Measurements from ENCODE around the gene AP2M1. TPM values are rescaled to one million over a fixed set of nuclear protein-coding genes. Genes with fewer than 3 reads are reported as not detected.
A peak's percentile ranks its signal among the peaks of the same experiment; 100 is the strongest.

The AP2M1 gene
- total and polyA plus RNA-seq, 2 of the 8 experiments (the other 6 are each of a cell fraction or from before 2014, with no cell fraction given): 403 to 454 TPM

- CTCF ChIA-PET (ENCODE audit: partially characterized antibody): interaction anchor here (0.6 to 3.3 kb wide), 8 partner anchors 10 to 231 kb away, joined by 3 to 19 read pairs (median 4); no protein-coding TSS in a partner anchor
- peak in 1 of 2 experiments; percentile 59 for DNase-seq (ENCODE audit: low read depth in 1 of 2, low spot score in 2 of 2)
- no peak for FAIRE-seq
- TF ChIP-seq ATF2 (IDR thresholded peaks at IDR 0.05; ENCODE audit: low read length): no peak
- no peak for TF ChIP-seq USF2 (IDR thresholded peaks at IDR 0.05; ENCODE audit: low read length)
- TF ChIP-seq TEAD4 (IDR thresholded peaks at IDR 0.05; ENCODE audit: low read depth, low read length): peak; percentile 52; the same call in 1 of the 2 replicates
- TF ChIP-seq SIRT6 (IDR thresholded peaks at IDR 0.05; ENCODE audit: low read length): no peak
- TF ChIP-seq NANOG (IDR thresholded peaks at IDR 0.05; ENCODE audit: insufficient read depth, low read depth, low read length, poor library complexity, severe bottlenecking): no peak
- TF ChIP-seq CTCF (IDR thresholded peaks at IDR 0.05; ENCODE audit: control extremely low read depth in 1 of 3, insufficient read depth in 1 of 3, low read depth in 1 of 3, low read length in 3 of 3): peak; percentile 36 to 69 (median 55); a peak in 3 of 4 replicates
- no peak for TF ChIP-seq GTF2F1 (IDR thresholded peaks at IDR 0.05; ENCODE audit: borderline replicate concordance, low read depth, low read length)
- no peak for TF ChIP-seq EGR1 (IDR thresholded peaks at IDR 0.05; ENCODE audit: borderline replicate concordance, low read depth, low read length)
Measured at GRCh38 chr3:184129012-184129411, 45.6 kb upstream of the AP2M1 start.

More at GRCh38 chr3:184129012-184129411, 45.6 kb upstream of the AP2M1 start:
- Histone ChIP-seq H3K4me3 (ENCODE audit: extremely low read depth in 1 of 4, insufficient read depth in 2 of 4, low read depth in 3 of 4, low read length in 4 of 4) (no peak overlapping the region), H2BK20ac (ENCODE audit: low read length) (no peak overlapping the region), H3K9ac (replicated peaks in 1 of 4; ENCODE audit: extremely low read depth in 1 of 4, low read depth in 3 of 4, low read length in 3 of 4) (no peak overlapping the region), H3K56ac (replicated peaks; ENCODE audit: insufficient read length, low read depth, low read length) (no peak overlapping the region), H3K18ac (ENCODE audit: extremely low read depth, low read length) (no peak overlapping the region), H4K91ac (replicated peaks; ENCODE audit: insufficient read length, low read length) (no peak overlapping the region), H3K23me2 (ENCODE audit: low read depth, low read length) (peaks cover 3% of the 10 kb centered on the region), H3K4me2 (ENCODE audit: insufficient read depth in 1 of 2, low read depth in 2 of 2, low read length in 2 of 2) (no peak overlapping the region), H2BK120ac (replicated peaks; ENCODE audit: low read depth, low read length) (no peak overlapping the region), H4K5ac (ENCODE audit: insufficient read length, low read depth, low read length) (no peak overlapping the region), H3K27me3 (replicated peaks in 1 of 4; ENCODE audit: control insufficient read depth in 3 of 4, extremely low read depth in 1 of 4, insufficient read depth in 3 of 4, low read length in 3 of 4) (no peaks in the 10 kb centered on the region), H4K8ac (ENCODE audit: extremely low read depth, insufficient read depth, low read length) (no peak overlapping the region), H2BK12ac (ENCODE audit: low read depth, low read length) (no peak overlapping the region), H2BK5ac (ENCODE audit: low read depth, low read length) (no peak overlapping the region), H3K9me3 (ENCODE audit: insufficient read depth in 2 of 2, low read depth in 1 of 2, low read length in 1 of 2) (no peaks in the 10 kb centered on the region), H3K79me1 (ENCODE audit: low read depth, low read length) (no peaks in the 10 kb centered on the region), H2AK5ac (ENCODE audit: low read depth, low read length) (no peak overlapping the region), H3K79me2 (ENCODE audit: control insufficient read depth in 1 of 2, insufficient read depth in 2 of 2, low read length in 2 of 2) (no peaks in the 10 kb centered on the region), H3K36me3 (ENCODE audit: control insufficient read depth in 2 of 4, insufficient read depth in 4 of 4, low read length in 3 of 4) (no peaks in the 10 kb centered on the region), H3K4me1 (replicated peaks in 1 of 4; ENCODE audit: control insufficient read depth in 3 of 4, insufficient read depth in 4 of 4, low read length in 3 of 4) (peaks cover 0 to 1% (median 0%) of the 10 kb centered on the region in 4 experiments; a peak in 1 of 7 replicates), H4K20me1 (replicated peaks in 1 of 2; ENCODE audit: control insufficient read depth in 1 of 2, insufficient read depth in 2 of 2, low read length in 2 of 2) (no peaks in the 10 kb centered on the region), H2AFZ (ENCODE audit: low read length) (0 out of 2 replicates have a peak overlapping the region, but pooled peaks have one; percentile 88), H2BK15ac (ENCODE audit: low read length) (no peak overlapping the region), H3K4ac (replicated peaks; ENCODE audit: insufficient read length, low read depth, low read length) (no peak overlapping the region), H3K23ac (ENCODE audit: insufficient read length) (no peak overlapping the region), H3K27ac (ENCODE audit: low read depth, low read length) (no peak overlapping the region), H3K14ac (ENCODE audit: insufficient read length) (no peak overlapping the region)
- 29% methylated on average over 2 of the region's 2 CpGs; no CpG with 5 or more reads in 1 of the 2 experiments for WGBS, 2 experiments (ENCODE audit: extremely low coverage in 1 of 2, insufficient coverage in 1 of 2, insufficient read length in 1 of 2, insufficient replicate concordance in 2 of 2, low coverage in 1 of 2, low lambda C conversion rate in 2 of 2, missing lambda C conversion rate in 1 of 2)
- POLR2A ChIA-PET (ENCODE audit: partially characterized antibody): interaction anchor here (1.4 kb wide), 1 partner anchor 16 kb away, joined by 3 read pairs; no protein-coding TSS in a partner anchor
